GM10248 (cell line): ENCODE data around the gene YTHDF1.

Source experiments
- CTCF ChIA-PET: fragments of 300-600 bp; sonication (Branson Sonifier 250); formaldehyde crosslinking; extraction: SDS; loops from one replicate; lab custom pipeline; 2021; ENCODE audit warnings: antibody characterized with exemption; lab: Yijun Ruan, JAX
- POLR2A ChIA-PET: fragments of 350-650 bp; sonication (Branson Sonifier 250); formaldehyde crosslinking; extraction: SDS; loops from one replicate; lab custom pipeline; 2020; ENCODE audit warnings: antibody characterized with exemption; lab: Yijun Ruan, JAX
- DNase-seq: peaks from one replicate; pipeline ENCODE4 v3.0.0; 2012; ENCODE audit errors: extremely low spot score
- CTCF ChIP-seq: IDR thresholded peaks from 2 replicates; pipeline ENCODE4 v1.5.1; 2012; ENCODE audit warnings: mild to moderate bottlenecking, low read depth; ENCODE audit errors: extremely low read depth, missing control alignments, control extremely low read depth

Gene YTHDF1

DNA sequence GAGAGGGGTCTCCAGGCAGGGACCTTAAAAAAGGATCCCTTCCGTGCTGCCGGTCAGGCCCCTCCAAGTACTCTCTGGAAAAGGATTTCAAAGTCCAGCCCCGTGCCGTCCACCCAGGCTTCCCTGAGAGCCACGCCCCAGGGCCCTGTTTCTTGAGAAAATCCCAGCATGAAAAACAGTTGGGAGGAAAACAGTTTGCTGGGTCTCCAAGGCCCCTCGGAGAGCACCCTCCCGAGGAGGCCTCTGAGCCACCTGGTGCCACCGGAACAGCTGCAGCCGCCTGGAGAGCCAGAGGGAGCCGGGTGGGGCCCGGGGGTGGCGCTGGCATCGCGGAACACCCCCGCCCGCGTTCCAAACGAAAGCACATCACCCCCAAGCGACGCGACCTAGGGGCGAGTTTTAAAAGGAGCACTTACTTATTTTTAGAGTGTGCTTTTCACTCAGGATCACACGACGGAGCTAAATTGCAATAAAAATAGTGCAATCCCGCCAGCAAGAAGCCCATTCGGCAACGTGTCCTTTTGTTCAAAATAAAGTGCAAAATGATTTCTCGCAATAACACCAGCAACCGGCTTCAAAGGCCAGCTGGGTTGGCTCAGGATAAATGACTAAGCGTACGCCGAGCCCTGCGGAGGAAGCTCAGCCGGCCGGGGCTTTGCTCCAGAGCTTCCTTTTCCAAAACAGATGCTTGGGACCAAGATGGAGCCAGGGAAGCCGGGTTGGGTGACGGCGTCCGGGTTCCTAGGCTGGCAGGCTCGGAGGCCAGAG lies 64.2 kb downstream of the YTHDF1 start:
- ChIA-PET CTCF (no interaction called here), POLR2A (no interaction called here)
- DNase-seq: no peak
- no peak for TF ChIP-seq CTCF

- POLR2A ChIA-PET: no interaction called here
- TF ChIP-seq CTCF: no peak
- no peak for DNase-seq
- CTCF ChIA-PET: no interaction called here
Measured at GRCh38 chr20:63150911-63151531, 64.9 kb downstream of the YTHDF1 start.

DNA sequence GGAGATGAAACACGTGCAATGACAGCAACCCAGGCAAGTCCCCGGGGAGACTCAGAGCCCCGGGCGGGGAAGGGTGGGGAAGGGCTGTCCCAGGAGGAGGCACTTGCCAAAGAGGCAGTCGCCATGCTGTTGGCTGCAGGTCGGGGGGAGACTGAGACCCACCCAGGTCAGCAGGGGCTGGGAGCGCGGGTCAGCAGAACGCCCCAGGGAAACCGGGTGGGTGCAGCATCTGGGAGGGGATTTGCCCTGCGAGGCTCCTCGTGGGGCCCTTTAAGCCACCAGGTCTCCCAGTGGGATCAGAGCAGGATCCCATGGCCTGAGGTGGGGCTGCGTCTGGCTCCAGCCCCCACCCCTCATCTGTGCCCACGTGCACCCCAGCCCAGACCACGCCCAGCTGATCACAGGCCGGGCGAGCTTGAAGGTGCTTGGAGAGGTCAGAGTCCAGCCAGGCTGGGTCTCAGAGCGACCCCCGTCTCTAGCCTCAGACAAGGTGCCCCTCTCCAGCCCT lies 65.5 kb downstream of the YTHDF1 start:
- TF ChIP-seq CTCF: no peak
- CTCF ChIA-PET: no interaction called here
- POLR2A ChIA-PET: no interaction called here
- DNase-seq: no peak

- POLR2A ChIA-PET: no interaction called here
- DNase-seq: no peak
- no peak for TF ChIP-seq CTCF
- CTCF ChIA-PET: interaction anchor here (1.2 kb wide), 1 partner anchor 31 kb away, joined by 3 read pairs; no protein-coding TSS in a partner anchor
Measured at GRCh38 chr20:63149531-63150192, 66.3 kb downstream of the YTHDF1 start.

DNA sequence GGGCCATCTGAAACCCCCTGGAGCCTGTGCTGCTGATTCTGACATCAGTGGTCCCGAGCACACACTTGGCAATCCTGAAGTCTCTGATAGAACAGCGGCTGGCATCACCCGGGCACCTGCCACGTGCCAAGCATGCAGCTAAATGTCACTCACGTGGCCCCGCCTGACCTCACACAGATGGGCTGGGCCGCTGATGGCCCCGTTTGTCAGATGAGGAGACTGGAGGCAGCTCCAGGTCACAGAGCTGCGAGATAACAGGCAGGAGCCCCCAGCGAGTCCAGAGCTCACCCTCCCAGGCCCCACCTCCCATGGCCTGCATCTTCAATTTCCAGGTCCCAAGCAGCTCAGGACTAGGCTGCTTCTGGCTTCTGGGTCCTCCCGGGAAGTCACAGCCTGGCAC lies 67.2 kb downstream of the YTHDF1 start:
- DNase-seq: no peak
- ChIA-PET CTCF (interaction anchor here (1.2 kb wide), 1 partner anchor 32 kb away, joined by 3 read pairs; no protein-coding TSS in a partner anchor), POLR2A (no interaction called here)
- no peak for TF ChIP-seq CTCF

DNA sequence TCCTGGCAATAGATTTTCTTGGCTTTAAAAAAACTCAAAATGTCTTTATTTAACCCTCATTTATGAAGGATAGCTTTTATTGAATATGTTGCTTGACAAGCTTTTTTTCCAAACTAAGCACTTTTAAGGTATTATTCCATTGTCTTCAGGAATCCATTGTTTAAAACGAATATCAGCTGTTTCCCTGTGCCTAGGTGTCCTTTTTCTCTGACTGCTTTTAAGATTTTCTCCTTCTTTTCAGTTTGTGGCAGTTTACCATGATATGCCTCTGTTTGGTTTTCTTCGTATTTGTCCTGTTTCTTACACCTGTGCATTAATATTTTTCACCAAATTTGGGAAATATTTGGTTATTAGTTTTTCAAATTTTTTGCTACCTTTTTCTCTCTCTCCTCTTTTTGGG lies 68.4 kb downstream of the YTHDF1 start:
- no peak for DNase-seq
- CTCF ChIA-PET: no interaction called here
- no peak for TF ChIP-seq CTCF
- POLR2A ChIA-PET: no interaction called here
